ENCODE data around the gene SMARCB1. TPM values are rescaled to one million over a fixed set of nuclear protein-coding genes. Genes with fewer than 3 reads are reported as not detected.

Gene SMARCB1
- total RNA-seq, 1 donor from 2014 or later = 22.1 TPM

DNA sequence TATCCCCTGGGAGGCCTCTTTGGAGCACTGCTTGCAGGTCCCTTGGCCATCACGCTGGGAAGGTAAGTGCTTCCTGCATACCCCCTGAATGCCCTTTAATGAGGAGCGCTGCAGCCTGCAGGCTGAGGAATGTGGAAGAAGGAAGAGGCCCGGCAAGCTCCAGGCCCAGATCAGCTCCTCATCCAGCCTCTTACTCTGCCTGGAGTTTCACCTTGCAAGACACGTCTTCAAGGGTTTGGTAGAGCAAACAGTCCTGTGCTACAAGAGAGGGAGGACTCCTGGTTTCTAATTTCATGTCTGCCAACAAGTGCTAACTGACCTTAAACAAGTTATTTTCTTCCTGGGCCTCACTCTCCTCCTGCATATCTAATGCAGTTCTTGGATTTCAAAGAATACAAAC lies 81.8 kb downstream of the SMARCB1 start:
- DNase-seq (ENCODE audit: low spot score in 2 of 2) = no peak
- Histone ChIP-seq H3K9me3 (no peaks in the 10 kb centered on the region), H3K27ac (no peak overlapping the region), H3K4me1 (no peaks in the 10 kb centered on the region), H3K36me3 (peaks cover 15 to 31% of the 10 kb centered on the region in 2 donors), H3K27me3 (no peaks in the 10 kb centered on the region), H3K4me3 (no peak overlapping the region)
- TF ChIP-seq CTCF (IDR thresholded peaks at IDR 0.05) = no peak
- intact Hi-C loops (cut with DNase I) = no loop called here

- intact Hi-C loops (cut with DNase I) = no loop called here
- Histone ChIP-seq H3K27ac (no peak overlapping the region), H3K36me3 (peaks cover 16 to 27% of the 10 kb centered on the region in 2 donors), H3K4me1 (no peaks in the 10 kb centered on the region), H3K27me3 (no peaks in the 10 kb centered on the region), H3K9me3 (no peaks in the 10 kb centered on the region), H3K4me3 (no peak overlapping the region)
- TF ChIP-seq CTCF (IDR thresholded peaks at IDR 0.05) = no peak
- no peak for DNase-seq (ENCODE audit: low spot score in 2 of 2)
These were observed 88.1 kb downstream of the SMARCB1 start for GRCh38 chr22:23874871-23875270.

GRCh38 chr22:23875801-23876200 lies 89.0 kb downstream of the SMARCB1 start:
- intact Hi-C loops (cut with DNase I) = no loop called here
- Histone ChIP-seq H3K4me3 (no peak overlapping the region), H3K9me3 (no peaks in the 10 kb centered on the region), H3K27me3 (no peaks in the 10 kb centered on the region), H3K4me1 (no peaks in the 10 kb centered on the region), H3K27ac (no peak overlapping the region), H3K36me3 (peaks cover 12 to 21% of the 10 kb centered on the region in 2 donors)
- TF ChIP-seq CTCF (IDR thresholded peaks at IDR 0.05) = no peak
- DNase-seq (ENCODE audit: low spot score in 2 of 2) = no peak

- no peak overlapping the region for H3K4me3 ChIP-seq
- H3K9me3 ChIP-seq = no peaks in the 10 kb centered on the region
- DNase-seq (ENCODE audit: low spot score in 2 of 2) = no peak
- H3K27ac ChIP-seq = no peak overlapping the region
- intact Hi-C loops (cut with DNase I) = no loop called here
- H3K4me1 ChIP-seq = no peaks in the 10 kb centered on the region
- peaks cover 16 to 23% of the 10 kb centered on the region in 2 donors for H3K36me3 ChIP-seq
- H3K27me3 ChIP-seq = no peaks in the 10 kb centered on the region
- TF ChIP-seq CTCF (IDR thresholded peaks at IDR 0.05) = no peak
These were observed 90.8 kb downstream of the SMARCB1 start for GRCh38 chr22:23877566-23877965.

- no peaks in the 10 kb centered on the region for H3K4me1 ChIP-seq
- H3K27me3 ChIP-seq = no peaks in the 10 kb centered on the region
- TF ChIP-seq CTCF (IDR thresholded peaks at IDR 0.05) = no peak
- intact Hi-C loops (cut with DNase I) = no loop called here
- no peaks in the 10 kb centered on the region for H3K9me3 ChIP-seq
- no peak for DNase-seq (ENCODE audit: low spot score in 2 of 2)
- H3K36me3 ChIP-seq = peaks cover 17 to 25% of the 10 kb centered on the region in 2 donors
- H3K27ac ChIP-seq = no peak overlapping the region
- H3K4me3 ChIP-seq = no peak overlapping the region
These were observed 91.5 kb downstream of the SMARCB1 start for GRCh38 chr22:23878219-23878618.

GRCh38 chr22:23882370-23882769 lies 95.6 kb downstream of the SMARCB1 start:
- Histone ChIP-seq H3K36me3 (peaks cover 10 to 12% of the 10 kb centered on the region in 2 donors), H3K27ac (no peak overlapping the region), H3K27me3 (no peaks in the 10 kb centered on the region), H3K4me1 (no peaks in the 10 kb centered on the region), H3K9me3 (no peaks in the 10 kb centered on the region), H3K4me3 (no peak overlapping the region)
- TF ChIP-seq CTCF (IDR thresholded peaks at IDR 0.05) = no peak
- intact Hi-C loops (cut with DNase I) = no loop called here
- DNase-seq (ENCODE audit: low spot score in 2 of 2) = no peak
